Ovary (tissue), 3 donors: ENCODE measurements around the gene CLCN5.

ENCODE experiments used
- CTCF ChIP-seq, 3 donors: fragments of 450-650 bp in 2 of 3; fragments of 200-600 bp in 1 of 3; IDR thresholded peaks; one replicate each; pipeline versions ENCODE4 v1.5.1 to v1.8.0; 2016 to 2022; ENCODE audit warnings: antibody characterized with exemption in 3 of 3, mild to moderate bottlenecking in 1 of 3
- EP300 ChIP-seq: sonication (generic); formaldehyde crosslinking; IDR thresholded peaks from one replicate; pipeline ENCODE4 v1.6.1; 2017; ENCODE audit warnings: antibody characterized with exemption
- POLR2A ChIP-seq: fragments of 450-650 bp; IDR thresholded peaks from one replicate; pipeline ENCODE4 v1.6.1; 2017; ENCODE audit warnings: antibody characterized with exemption, mild to moderate bottlenecking, moderate library complexity
- donor health status: DM: no; HTN: no; CAD: no.

DNA sequence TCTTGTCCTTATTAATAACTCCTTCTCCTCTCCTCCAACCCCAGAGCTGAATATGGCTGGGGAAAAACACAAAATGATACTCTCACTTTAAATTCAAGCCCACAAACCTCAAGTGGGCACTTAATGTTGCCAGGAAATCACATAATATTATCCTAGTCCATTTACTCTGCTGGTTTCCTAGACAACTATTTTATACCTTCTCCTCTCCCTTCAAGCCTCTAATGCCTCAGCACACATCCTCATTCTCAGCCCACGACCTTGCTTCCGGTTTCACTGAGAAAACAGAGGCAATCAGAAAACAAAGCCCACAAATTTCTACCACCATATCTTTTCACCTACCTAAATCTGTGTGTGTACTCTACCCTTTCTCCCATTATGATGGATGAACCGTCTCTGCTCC lies 12.1 kb upstream of the CLCN5 start:
- TF ChIP-seq EP300 (no peak), CTCF (IDR thresholded peaks at IDR 0.05) (no peak), POLR2A (no peak)
